Activated CD4-positive, alpha-beta T cell treated with anti-CD3 and anti-CD28 coated beads for 24 hours (primary cell): Measurements from ENCODE around the gene DST.

Source experiments
- DNase-seq, 2 donors: peaks; one replicate each; pipeline ENCODE4 v3.0.0-alpha.2; 2020; ENCODE audit warnings: low read depth in 2 of 2

DST gene

GRCh38 chr6:56435326-56435725 lies 207.4 kb downstream of the DST start:
- no peak for DNase-seq

GRCh38 chr6:56434606-56435005 lies 208.1 kb downstream of the DST start:
- no peak for DNase-seq

- DNase-seq, result no peak
Measured at GRCh38 chr6:56433119-56433518, 209.6 kb downstream of the DST start.

GRCh38 chr6:56432194-56432593 lies 210.5 kb downstream of the DST start:
- DNase-seq, result no peak

- no peak for DNase-seq
Measured at GRCh38 chr6:56430629-56431600, 211.8 kb downstream of the DST start.

- no peak for DNase-seq
Measured at GRCh38 chr6:56424542-56425083, 218.1 kb downstream of the DST start.

- no peak for DNase-seq
Measured at GRCh38 chr6:56424064-56424463, 218.6 kb downstream of the DST start.

GRCh38 chr6:56420296-56420695 lies 222.4 kb downstream of the DST start:
- no peak for DNase-seq

GRCh38 chr6:56419191-56419590 lies 223.5 kb downstream of the DST start:
- DNase-seq, result no peak

- no peak for DNase-seq
Measured at GRCh38 chr6:56417823-56418222, 224.9 kb downstream of the DST start.

GRCh38 chr6:56416247-56416646 lies 226.4 kb downstream of the DST start:
- DNase-seq, result no peak

- DNase-seq, result no peak
Measured at GRCh38 chr6:56408976-56409375, 233.7 kb downstream of the DST start.
